ENCODE results near the gene LRMDA. TPM values are rescaled to one million over a fixed set of nuclear protein-coding genes. Genes with fewer than 3 reads are reported as not detected.

The LRMDA gene
- total RNA-seq, 4 donors from 2014 or later, result 1.5 to 15.7 (median 4.6) TPM

DNA sequence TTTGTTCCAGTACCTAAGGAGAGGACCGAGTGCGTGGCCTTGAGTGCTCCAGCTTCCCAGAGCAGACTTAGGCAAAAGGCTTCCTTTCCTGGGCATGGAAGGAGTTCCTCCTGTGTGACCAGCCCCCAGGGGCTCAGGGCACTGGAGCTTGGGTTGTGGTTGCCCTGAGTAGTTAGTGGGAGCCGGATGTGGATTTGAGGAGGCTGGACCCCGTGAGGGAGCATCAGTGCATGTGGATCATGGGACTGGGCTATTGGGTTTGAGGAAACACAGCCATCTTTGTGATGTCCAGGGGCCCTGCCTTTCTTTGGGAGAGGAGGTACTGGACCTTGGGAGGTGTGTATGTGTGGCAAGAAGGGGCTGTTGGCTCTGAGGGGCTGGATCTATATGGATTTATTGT, 8.4 kb downstream of the LRMDA start:
- peaks cover 0 to 7% of the 10 kb centered on the region in 2 donors for H3K9me3 ChIP-seq
- H3K36me3 ChIP-seq, result no peaks in the 10 kb centered on the region
- H3K27me3 ChIP-seq, result no peaks in the 10 kb centered on the region
- TF ChIP-seq POLR2A (IDR thresholded peaks at IDR 0.05), result no peak
- TF ChIP-seq, protein P1, sequence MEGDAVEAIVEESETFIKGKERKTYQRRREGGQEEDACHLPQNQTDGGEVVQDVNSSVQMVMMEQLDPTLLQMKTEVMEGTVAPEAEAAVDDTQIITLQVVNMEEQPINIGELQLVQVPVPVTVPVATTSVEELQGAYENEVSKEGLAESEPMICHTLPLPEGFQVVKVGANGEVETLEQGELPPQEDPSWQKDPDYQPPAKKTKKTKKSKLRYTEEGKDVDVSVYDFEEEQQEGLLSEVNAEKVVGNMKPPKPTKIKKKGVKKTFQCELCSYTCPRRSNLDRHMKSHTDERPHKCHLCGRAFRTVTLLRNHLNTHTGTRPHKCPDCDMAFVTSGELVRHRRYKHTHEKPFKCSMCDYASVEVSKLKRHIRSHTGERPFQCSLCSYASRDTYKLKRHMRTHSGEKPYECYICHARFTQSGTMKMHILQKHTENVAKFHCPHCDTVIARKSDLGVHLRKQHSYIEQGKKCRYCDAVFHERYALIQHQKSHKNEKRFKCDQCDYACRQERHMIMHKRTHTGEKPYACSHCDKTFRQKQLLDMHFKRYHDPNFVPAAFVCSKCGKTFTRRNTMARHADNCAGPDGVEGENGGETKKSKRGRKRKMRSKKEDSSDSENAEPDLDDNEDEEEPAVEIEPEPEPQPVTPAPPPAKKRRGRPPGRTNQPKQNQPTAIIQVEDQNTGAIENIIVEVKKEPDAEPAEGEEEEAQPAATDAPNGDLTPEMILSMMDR (IDR thresholded peaks at IDR 0.05), result no peak
- no peaks in the 10 kb centered on the region for H3K4me1 ChIP-seq
- H3K4me3 ChIP-seq, result no peak overlapping the region
- no peak for DNase-seq
- H3K27ac ChIP-seq, result no peak overlapping the region
- intact Hi-C loops (cut with DNase I; ENCODE audit: low total_unique reads), result no loop called here

DNA sequence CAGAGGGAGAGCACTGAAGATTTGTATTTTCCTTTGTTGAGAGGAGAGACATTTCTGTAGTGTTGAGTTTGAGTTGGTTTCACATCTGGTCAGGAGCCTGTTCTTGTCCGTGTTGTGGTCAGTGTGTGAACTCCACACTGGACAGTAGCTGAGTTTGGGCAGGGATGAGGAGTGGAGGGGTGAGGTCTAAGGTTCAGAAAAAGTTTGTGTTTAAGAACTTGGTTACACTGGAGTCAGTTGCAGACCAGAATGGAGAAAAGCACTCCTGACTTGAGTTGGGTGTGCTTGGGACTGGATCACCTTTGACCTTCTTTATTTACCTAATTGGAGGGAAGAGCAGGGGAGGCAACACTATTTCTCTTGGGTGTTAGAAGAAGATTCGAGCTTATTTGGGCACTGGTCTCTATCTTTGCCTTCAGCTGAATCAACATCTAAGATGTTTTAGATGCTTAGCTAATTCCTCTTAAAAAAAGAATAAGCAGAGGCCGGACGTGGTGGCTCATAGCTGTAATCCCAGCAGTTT, 8.9 kb downstream of the LRMDA start:
- Histone ChIP-seq H3K4me1 (no peaks in the 10 kb centered on the region), H3K4me3 (no peak overlapping the region), H3K27ac (no peak overlapping the region), H3K36me3 (no peaks in the 10 kb centered on the region), H3K27me3 (no peaks in the 10 kb centered on the region), H3K9me3 (peaks cover 0 to 7% of the 10 kb centered on the region in 2 donors)
- no peak for TF ChIP-seq POLR2A (IDR thresholded peaks at IDR 0.05)
- TF ChIP-seq, protein P1 (IDR thresholded peaks at IDR 0.05), result no peak
- DNase-seq, result no peak
- intact Hi-C loops (cut with DNase I; ENCODE audit: low total_unique reads), result no loop called here

DNA sequence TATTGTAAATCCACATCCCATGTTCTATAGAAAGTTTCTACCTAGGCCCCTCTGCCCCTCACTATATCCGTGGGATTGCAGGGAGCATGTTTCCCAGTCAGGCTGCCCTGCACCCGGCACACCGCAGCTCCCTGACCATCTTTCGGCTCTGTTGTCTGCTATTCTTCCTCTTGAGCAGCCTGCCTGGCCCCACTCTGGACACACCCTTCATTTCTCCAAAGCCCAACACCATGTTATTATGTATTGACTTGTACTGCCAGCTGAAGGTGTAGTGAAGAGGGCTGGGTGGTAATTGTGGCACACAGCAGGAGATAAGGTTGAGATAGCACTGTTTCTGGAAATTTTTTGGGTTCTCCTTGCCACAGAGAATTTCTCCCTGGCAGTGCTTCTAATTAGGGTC, 9.8 kb downstream of the LRMDA start:
- DNase-seq, result no peak
- Histone ChIP-seq H3K27me3 (no peaks in the 10 kb centered on the region), H3K27ac (no peak overlapping the region), H3K36me3 (no peaks in the 10 kb centered on the region), H3K9me3 (peaks cover 0 to 7% of the 10 kb centered on the region in 2 donors), H3K4me1 (no peaks in the 10 kb centered on the region), H3K4me3 (no peak overlapping the region)
- TF ChIP-seq, protein P1 (IDR thresholded peaks at IDR 0.05), result no peak
- TF ChIP-seq POLR2A (IDR thresholded peaks at IDR 0.05), result no peak
- intact Hi-C loops (cut with DNase I; ENCODE audit: low total_unique reads), result no loop called here

DNA sequence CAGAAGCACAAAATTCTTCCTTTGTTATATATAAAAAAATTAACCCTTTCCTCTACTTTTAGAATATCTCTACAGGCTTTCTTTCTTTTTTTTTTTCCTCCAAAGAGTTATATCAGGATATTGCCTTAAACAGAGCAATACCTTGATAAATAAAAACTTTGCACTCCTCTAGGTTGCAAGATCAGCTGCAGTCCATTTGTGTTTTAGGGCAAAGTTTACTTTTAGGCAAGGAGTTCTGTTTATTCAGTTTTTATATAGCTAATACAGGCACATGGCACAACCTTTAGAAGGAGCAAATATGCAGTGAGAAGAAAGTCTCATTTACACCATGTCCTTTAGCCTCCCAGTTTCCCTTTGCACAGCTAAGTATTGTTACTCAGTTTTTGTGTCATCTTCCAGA, 10.3 kb downstream of the LRMDA start:
- intact Hi-C loops (cut with DNase I; ENCODE audit: low total_unique reads), result no loop called here
- no peaks in the 10 kb centered on the region for H3K4me1 ChIP-seq
- H3K27me3 ChIP-seq, result no peaks in the 10 kb centered on the region
- H3K36me3 ChIP-seq, result no peaks in the 10 kb centered on the region
- H3K27ac ChIP-seq, result no peak overlapping the region
- H3K9me3 ChIP-seq, result peaks cover 0 to 7% of the 10 kb centered on the region in 2 donors
- no peak for DNase-seq
- TF ChIP-seq POLR2A (IDR thresholded peaks at IDR 0.05), result no peak
- TF ChIP-seq, protein P1 (IDR thresholded peaks at IDR 0.05), result no peak
- H3K4me3 ChIP-seq, result no peak overlapping the region

DNA sequence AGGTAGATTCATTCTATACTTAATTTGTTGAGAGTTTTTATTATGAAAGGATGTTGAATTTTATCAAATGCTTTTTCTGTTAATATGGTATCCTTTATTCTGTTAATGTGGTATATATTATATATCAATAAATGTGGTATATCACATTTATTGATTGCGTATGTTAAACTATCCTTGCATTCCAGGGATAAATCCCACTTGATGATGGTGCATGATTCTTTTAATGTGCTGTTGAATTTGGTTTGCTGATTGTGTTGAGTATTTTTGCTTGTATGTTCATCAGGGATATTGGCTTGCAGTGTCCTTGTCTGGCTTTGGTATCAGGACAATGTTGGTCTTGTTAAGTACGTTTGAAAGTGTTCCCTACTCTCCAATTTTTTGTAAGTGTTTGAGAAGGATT, 11.9 kb downstream of the LRMDA start:
- H3K36me3 ChIP-seq, result no peaks in the 10 kb centered on the region
- intact Hi-C loops (cut with DNase I; ENCODE audit: low total_unique reads), result no loop called here
- H3K27me3 ChIP-seq, result no peaks in the 10 kb centered on the region
- H3K27ac ChIP-seq, result no peak overlapping the region
- no peaks in the 10 kb centered on the region for H3K4me1 ChIP-seq
- no peak for TF ChIP-seq POLR2A (IDR thresholded peaks at IDR 0.05)
- TF ChIP-seq, protein P1 (IDR thresholded peaks at IDR 0.05), result no peak
- peaks cover 0 to 7% of the 10 kb centered on the region in 2 donors for H3K9me3 ChIP-seq
- DNase-seq, result no peak
- H3K4me3 ChIP-seq, result no peak overlapping the region
